Ascending aorta (tissue), 2 donors: ENCODE results near the gene CRTC1. TPM values are rescaled to one million over a fixed set of nuclear protein-coding genes. Genes with fewer than 3 reads are reported as not detected.

Experiments used
- DNase-seq, 2 donors: peaks; one replicate each; pipeline ENCODE4 v3.0.0-alpha.2; 2019; ENCODE audit warnings: low spot score in 2 of 2
- H3K27ac ChIP-seq, 2 donors: fragments of 200-600 bp; sonication (generic); one replicate each; pipeline ENCODE4 v1.5.1; 2016 to 2017; ENCODE audit warnings: mild to moderate bottlenecking in 1 of 2
- H3K27me3 ChIP-seq: fragments of 200-600 bp; sonication (generic); one replicate; pipeline ENCODE4 v1.5.1; 2017
- H3K36me3 ChIP-seq, 2 donors: fragments of 200-600 bp; sonication (generic); one replicate each; pipeline ENCODE4 v1.5.1; 2016
- H3K4me1 ChIP-seq, 2 donors: fragments of 200-600 bp; sonication (generic); one replicate each; pipeline ENCODE4 v1.5.1; 2016 to 2017; ENCODE audit warnings: mild to moderate bottlenecking in 1 of 2
- H3K4me3 ChIP-seq, 2 donors: fragments of 200-600 bp; sonication (generic); one replicate each; pipeline ENCODE4 v1.5.1; 2016 to 2017; ENCODE audit warnings: mild to moderate bottlenecking in 1 of 2
- H3K9me3 ChIP-seq, 2 donors: fragments of 200-600 bp; sonication (generic); one replicate each; pipeline ENCODE4 v1.5.1; 2016
- CTCF ChIP-seq, 3 experiments: fragments of 200-600 bp in 2 of 3; fragments of 450-650 bp in 1 of 3; sonication (generic) in 2 of 3; IDR thresholded peaks; one replicate each; pipeline ENCODE4 v1.5.1; 2016 to 2019; ENCODE audit warnings: antibody characterized with exemption in 3 of 3, mild to moderate bottlenecking in 1 of 3, moderate library complexity in 1 of 3
- intact Hi-C: fragments of 100-400 bp; cut with DNase I; formaldehyde crosslinking; loops from one replicate; pipeline ENCODE4 v1.15.1; 2023
- total RNA-seq: library from RNA; depleted of rRNA; stranded (reverse); fragments of >200 nt; gene quantifications from one replicate; pipeline ENCODE4 v1.1.0, GENCODE V29; 2016

The CRTC1 gene
- total RNA-seq, 1 donor from 2014 or later: 10.0 TPM

GRCh38 chr19:18660939-18661670 is 22.4 kb upstream of the CRTC1 start:
- no peak for DNase-seq
- Histone ChIP-seq H3K36me3 (peaks cover 0 to 5% of the 10 kb centered on the region in 2 donors), H3K4me1 (peaks cover 26 to 69% of the 10 kb centered on the region in 2 donors), H3K27me3 (no peaks in the 10 kb centered on the region), H3K27ac (peak overlapping the region; percentile 94 to 95), H3K4me3 (peak overlapping the region in 1 of 2 donors; percentile 17), H3K9me3 (no peaks in the 10 kb centered on the region)
- intact Hi-C loops: loop anchor here (1.0 to 10.0 kb wide), 4 partner anchors 8 to 206 kb away; no protein-coding TSS in a partner anchor
- no peak for TF ChIP-seq CTCF (IDR thresholded peaks at IDR 0.05)

- no peak overlapping the region for H3K4me3 ChIP-seq
- no peaks in the 10 kb centered on the region for H3K9me3 ChIP-seq
- peaks cover 9 to 14% of the 10 kb centered on the region in 2 donors for H3K36me3 ChIP-seq
- no peak for DNase-seq
- TF ChIP-seq CTCF (IDR thresholded peaks at IDR 0.05): no peak
- peak overlapping the region; percentile 94 to 95 for H3K27ac ChIP-seq
- no peaks in the 10 kb centered on the region for H3K27me3 ChIP-seq
- intact Hi-C loops: loop anchor here (10.0 kb wide), 1 partner anchor 208 kb away; no protein-coding TSS in a partner anchor
- H3K4me1 ChIP-seq: peaks cover 23 to 65% of the 10 kb centered on the region in 2 donors
These were observed 20.3 kb upstream of the CRTC1 start for GRCh38 chr19:18662972-18663732.

- Histone ChIP-seq H3K27me3 (no peaks in the 10 kb centered on the region), H3K36me3 (peaks cover 18 to 23% of the 10 kb centered on the region in 2 donors), H3K27ac (peak overlapping the region; percentile 94 to 95), H3K4me3 (no peak overlapping the region), H3K4me1 (peaks cover 23 to 56% of the 10 kb centered on the region in 2 donors), H3K9me3 (no peaks in the 10 kb centered on the region)
- TF ChIP-seq CTCF (IDR thresholded peaks at IDR 0.05): no peak
- DNase-seq: no peak
- intact Hi-C loops: loop anchor here (10.0 kb wide), 1 partner anchor 209 kb away; no protein-coding TSS in a partner anchor
These were observed 19.4 kb upstream of the CRTC1 start for GRCh38 chr19:18663940-18664530.

GRCh38 chr19:18665771-18666202 is 17.7 kb upstream of the CRTC1 start:
- Histone ChIP-seq H3K4me3 (peak overlapping the region in 1 of 2 donors; percentile 11), H3K4me1 (peaks cover 14 to 41% of the 10 kb centered on the region in 2 donors), H3K36me3 (peaks cover 28% of the 10 kb centered on the region in 2 donors), H3K9me3 (no peaks in the 10 kb centered on the region), H3K27ac (peak overlapping the region; percentile 94 to 95), H3K27me3 (no peaks in the 10 kb centered on the region)
- TF ChIP-seq CTCF (IDR thresholded peaks at IDR 0.05): no peak
- intact Hi-C loops: loop anchor here (10.0 kb wide), 1 partner anchor 211 kb away; no protein-coding TSS in a partner anchor
- DNase-seq: no peak

- peak overlapping the region; percentile 94 to 95 for H3K27ac ChIP-seq
These were observed 17.2 kb upstream of the CRTC1 start for GRCh38 chr19:18666317-18666716.

More at GRCh38 chr19:18666317-18666716, 17.2 kb upstream of the CRTC1 start:
- Histone ChIP-seq H3K36me3 (peaks cover 28 to 33% of the 10 kb centered on the region in 2 donors), H3K4me1 (peaks cover 12 to 36% of the 10 kb centered on the region in 2 donors), H3K9me3 (no peaks in the 10 kb centered on the region), H3K27me3 (no peaks in the 10 kb centered on the region), H3K4me3 (peak overlapping the region in 1 of 2 donors; percentile 11)
- no peak for TF ChIP-seq CTCF (IDR thresholded peaks at IDR 0.05)
- no peak for DNase-seq
- intact Hi-C loops: loop anchor here (10.0 kb wide), 1 partner anchor 212 kb away; no protein-coding TSS in a partner anchor
